Subcutaneous adipose tissue (tissue), 4 donors: ENCODE measurements around the gene DTX1. TPM values are rescaled to one million over a fixed set of nuclear protein-coding genes. Genes with fewer than 3 reads are reported as not detected.

Experiments used
- CTCF ChIP-seq: fragments of 450-650 bp; IDR thresholded peaks from one replicate; pipeline ENCODE4 v1.5.1; 2016; ENCODE audit warnings: low read depth, mild to moderate bottlenecking, control low read depth, antibody characterized with exemption, moderate library complexity
- total RNA-seq, 4 donors: library from RNA; depleted of rRNA; stranded (reverse); fragments of >200 nt; gene quantifications; one replicate each; pipeline ENCODE4 v1.1.0, GENCODE V29; 2016

The DTX1 gene
- total RNA-seq, 4 donors from 2014 or later: 20.2 to 137 (median 46.2) TPM

- no peak for TF ChIP-seq CTCF
Measured at GRCh38 chr12:113138826-113139225, 82.3 kb downstream of the DTX1 start.

GRCh38 chr12:113140706-113141105, 84.2 kb downstream of the DTX1 start:
- TF ChIP-seq CTCF: no peak

GRCh38 chr12:113142173-113142885, 85.8 kb downstream of the DTX1 start:
- no peak for TF ChIP-seq CTCF

GRCh38 chr12:113142886-113143332, 86.4 kb downstream of the DTX1 start:
- no peak for TF ChIP-seq CTCF

- no peak for TF ChIP-seq CTCF
Measured at GRCh38 chr12:113143959-113144358, 87.4 kb downstream of the DTX1 start.

GRCh38 chr12:113144806-113145205, 88.3 kb downstream of the DTX1 start:
- no peak for TF ChIP-seq CTCF

GRCh38 chr12:113145720-113146551, 89.4 kb downstream of the DTX1 start:
- no peak for TF ChIP-seq CTCF
